Activated gamma-delta T cell (primary cell): ENCODE results near the gene CUX1.
"Not testable (repeated sequence)": the region's sequence is repeated elsewhere in the genome, so short reads cannot be mapped to it uniquely, and the experiment has no call there.

Experiments used
- DNase-seq: peaks from one replicate; lab custom pipeline; 2025; lab: John Stamatoyannopoulos, UW

Gene CUX1

DNA sequence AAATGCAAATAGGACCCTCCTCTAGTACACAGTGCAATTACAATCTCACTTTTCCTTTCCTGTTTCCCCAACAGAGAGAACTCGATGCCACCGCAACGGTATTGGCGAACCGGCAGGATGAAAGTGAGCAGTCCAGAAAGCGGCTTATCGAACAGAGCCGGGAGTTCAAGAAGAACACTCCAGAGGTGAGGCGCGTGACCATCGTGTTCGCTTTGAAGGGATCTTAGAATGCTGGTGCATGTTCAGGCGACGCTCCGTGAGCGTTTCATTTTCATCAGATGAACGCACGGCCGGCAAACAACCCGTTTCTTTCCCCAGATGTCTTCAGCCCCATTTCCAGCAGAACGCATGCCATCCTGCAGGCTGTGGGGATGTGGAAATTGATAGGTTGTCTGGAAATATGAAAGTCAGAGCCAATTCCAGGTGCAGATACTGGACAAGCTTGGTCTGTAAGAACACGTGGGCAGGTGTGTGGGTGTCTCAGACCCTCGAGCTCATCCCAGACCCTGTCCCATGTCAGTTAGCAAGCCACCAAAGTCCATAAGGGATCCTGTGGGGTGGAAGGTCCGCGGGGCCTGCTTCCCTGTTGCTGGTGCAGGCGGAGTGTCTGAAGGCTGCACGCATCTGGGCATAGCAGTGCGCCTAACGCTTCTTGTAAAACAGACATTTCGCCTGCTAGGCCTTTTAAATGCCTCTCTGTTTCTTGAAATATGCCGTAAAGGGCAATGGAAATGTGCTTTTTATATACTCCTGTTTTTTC lies 98.8 kb downstream of the CUX1 start:
- no peak for DNase-seq

DNA sequence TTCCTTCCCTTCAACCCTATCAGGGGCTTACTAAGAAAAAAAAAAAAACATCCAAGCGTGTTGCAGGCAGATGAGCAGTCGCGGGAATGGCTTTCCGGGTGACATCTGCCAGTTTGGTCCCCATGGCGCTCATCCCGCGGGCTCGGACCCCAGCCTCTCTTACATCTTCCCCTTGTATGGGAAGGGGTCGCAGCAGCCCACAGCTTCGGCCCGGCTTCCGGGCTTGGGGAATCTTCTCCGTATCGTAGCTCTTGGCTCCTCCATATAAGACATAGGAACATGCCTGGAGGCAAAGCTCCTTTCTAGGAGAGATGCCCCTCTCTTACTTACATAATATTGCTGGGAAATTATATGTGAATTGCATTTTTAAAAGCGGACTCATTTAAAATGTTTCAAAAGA lies 99.5 kb downstream of the CUX1 start:
- no peak for DNase-seq

DNA sequence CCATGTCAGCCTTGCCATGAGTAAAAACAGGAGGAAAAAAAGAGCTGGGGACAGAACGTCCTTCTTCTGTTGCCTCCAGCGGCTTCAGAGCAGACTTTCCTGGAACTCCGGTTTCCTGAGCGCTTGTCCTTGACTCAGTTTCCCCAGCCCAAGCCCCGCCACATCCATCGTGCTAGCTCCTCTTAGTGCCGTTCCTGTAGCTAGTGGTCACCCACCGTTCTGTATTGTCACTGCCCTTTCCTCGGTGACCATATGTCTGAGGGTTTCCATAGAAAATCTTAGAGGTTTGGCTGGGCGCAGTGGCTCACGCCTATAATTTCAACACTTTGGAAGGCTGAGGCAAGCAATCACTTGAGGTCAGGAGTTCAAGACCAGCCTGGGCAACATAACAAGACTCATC lies 100.1 kb downstream of the CUX1 start:
- DNase-seq, result no peak

DNA sequence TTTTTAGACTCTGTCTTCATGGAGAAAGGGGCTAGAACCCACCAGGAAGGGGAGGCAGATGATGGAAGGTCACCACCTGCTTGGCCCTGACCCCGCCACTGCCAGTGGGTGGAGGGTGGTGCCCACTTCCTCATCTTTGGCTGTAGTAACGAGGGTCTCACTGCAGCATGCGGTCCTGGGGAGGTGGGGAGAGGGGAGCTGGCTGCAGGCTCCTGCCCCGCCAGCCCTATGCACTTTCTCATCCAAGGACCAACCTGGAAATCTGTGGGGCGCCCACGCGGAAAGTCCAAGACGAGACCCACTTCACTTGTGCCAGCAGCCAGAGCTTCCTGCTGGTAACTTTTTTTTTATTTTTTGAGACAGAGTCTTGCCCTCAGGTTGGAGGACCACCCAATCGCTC lies 101.0 kb downstream of the CUX1 start:
- DNase-seq, result no peak

DNA sequence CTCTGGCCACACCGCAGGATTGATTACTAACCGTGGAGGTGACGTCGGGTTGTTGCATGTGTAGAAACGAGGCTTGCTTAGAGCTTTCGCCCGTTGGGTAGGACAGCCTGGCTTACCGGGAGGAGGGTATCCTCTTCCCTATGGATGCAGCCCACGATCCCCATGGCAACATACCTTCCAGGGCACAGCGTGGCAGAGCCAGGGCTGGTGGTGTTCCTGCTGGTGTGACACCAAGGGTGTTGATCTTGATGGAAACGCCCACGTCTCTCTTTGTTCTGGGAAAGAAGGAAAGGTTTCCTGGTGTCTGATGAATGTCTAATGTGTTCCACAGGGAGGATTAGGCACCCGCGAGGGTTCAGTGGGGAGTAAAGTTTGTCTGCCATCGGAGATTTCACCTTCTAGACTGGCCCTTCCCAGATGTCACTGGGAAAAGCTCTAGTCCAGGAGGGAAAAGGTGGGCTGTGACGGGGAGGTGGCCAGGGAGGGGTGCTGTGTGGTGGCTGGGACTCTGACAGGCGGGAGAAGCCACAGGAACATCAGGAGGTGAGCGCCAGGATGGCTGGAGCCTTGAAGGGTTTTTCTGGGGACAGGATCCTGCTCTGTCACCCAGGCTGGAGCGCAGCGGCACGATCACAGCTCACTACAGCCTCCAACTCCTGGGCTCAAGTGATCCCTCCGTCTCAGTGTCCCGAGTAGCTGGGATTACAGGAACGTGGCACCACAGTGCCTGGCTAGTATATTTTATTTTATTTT lies 102.1 kb downstream of the CUX1 start:
- no peak for DNase-seq

DNA sequence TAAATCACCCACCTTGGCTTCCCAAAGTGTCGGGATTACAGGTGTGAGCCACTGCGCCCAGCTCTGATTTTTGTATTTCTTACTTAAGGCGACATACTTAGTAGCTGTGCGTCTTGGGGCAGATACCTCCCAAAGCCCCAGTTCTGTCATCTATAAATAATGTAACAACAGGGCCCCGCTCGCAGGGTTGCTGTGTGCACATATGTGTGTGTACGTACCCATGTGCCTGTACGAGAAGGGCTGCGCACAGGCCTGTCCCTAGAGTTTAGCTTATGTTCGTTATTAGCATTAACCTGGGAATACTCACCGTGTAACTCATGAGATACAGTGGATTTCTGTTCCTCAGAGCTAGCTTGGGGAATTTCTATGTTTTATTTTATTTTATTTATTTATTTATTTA lies 103.6 kb downstream of the CUX1 start:
- DNase-seq, result no peak

DNA sequence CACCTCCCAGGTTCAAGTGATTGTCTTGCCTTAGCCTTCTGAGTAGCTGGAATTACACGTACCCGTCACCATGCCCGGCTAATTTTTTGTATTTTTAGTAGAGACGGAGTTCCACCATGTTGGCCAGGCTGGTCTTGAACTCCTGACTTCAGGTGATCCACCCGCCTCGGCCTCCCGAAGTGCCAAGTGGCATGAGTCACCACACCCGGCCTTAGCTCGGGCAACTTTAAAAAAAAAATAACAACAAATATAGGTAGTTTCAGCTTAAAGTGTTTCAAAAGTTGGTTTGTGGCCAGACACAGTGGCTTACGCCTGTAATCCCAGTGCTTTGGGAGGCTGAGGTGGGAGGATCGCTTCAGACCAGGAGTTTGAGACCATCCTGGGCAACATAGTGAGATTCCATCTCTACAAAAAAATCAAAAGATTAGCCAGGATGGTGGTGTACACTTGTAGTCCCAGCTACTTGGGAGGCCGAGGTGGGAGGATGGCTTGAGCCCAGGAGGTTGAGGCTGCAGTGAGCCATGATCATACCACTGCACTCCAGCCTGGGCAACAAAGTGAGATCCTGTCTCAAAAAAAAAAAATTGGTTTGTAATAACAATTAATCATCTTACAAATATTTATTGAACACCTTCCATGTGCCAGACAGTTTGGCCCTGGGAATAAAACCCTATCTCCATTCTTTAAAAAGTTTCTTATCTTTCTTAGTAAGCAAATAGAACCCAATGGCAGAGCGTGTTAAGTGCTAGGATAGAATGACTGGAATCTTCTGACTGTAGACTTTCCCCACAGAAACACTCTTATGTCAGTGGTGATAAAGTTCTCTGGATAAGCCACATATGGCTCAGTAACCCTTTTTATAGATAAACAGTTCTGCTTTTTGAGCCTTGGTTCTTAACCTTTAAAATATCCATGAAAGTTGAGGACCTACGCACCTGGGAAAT lies 104.4 kb downstream of the CUX1 start:
- DNase-seq, result not testable (repeated sequence)

DNA sequence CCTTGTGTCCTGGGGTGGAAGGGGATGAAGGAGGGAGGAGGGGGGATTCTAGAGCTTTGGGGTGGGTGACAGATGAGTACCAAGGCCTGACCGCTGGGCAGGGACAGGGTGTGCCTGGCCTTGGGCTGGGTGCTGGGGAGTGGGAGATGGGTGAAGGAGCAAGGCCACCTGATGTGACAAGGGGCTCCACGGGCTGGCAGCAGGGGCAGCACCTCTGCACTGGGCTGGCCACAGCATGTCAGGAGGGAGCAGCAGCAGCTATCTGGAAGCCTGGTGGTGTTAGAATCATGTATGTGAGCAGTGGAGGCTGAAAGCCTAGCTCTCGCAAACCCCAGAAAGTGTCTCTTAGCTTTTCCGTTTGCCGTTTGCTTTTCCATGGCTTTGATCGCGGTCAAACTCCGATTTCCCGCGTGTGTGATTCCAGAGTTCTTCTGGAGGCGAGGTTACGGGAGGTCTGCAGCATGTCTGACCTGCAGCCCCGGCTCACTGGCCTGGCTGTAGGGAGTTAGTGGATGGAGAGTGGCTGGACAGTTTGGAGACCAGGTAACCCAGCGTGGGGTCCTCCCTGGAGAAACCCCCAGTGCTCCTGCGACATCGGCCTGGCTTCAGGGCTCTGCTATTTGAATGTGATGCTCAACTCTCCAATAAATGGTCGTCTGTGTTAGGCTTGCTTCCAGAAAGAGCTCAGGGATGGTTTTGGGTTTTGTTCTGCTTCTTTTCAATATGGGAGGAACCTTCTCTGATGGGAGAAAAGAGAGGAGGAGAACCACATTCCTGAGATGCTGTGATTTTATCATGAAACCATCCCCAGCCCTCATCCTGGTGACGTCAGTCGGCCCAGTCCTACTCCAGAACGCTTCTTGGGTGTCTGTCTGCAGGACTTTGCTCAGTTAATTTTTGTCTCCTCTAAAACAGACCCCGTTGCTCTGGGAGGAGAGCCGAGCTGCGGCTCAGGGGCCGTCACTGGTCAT lies 105.5 kb downstream of the CUX1 start:
- no peak for DNase-seq

DNA sequence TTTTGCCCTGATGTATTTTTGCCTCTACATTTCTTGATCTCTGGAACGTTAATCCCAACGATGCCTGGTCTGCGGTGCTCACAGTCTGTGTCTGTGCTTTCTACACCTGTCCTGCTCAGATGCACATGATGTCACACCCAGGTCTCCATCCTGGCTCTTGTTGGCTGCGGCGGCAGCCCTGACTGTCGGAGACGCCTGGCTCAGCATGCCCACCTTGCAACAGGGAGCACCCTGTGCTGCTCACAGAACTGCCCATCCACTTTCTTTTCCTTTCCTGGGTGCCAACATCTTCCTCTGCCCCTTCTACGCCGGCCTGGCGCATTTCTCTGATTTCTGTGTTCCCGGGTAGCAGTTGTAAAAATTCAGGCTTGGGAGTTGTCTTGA lies 106.2 kb downstream of the CUX1 start:
- DNase-seq, result no peak

DNA sequence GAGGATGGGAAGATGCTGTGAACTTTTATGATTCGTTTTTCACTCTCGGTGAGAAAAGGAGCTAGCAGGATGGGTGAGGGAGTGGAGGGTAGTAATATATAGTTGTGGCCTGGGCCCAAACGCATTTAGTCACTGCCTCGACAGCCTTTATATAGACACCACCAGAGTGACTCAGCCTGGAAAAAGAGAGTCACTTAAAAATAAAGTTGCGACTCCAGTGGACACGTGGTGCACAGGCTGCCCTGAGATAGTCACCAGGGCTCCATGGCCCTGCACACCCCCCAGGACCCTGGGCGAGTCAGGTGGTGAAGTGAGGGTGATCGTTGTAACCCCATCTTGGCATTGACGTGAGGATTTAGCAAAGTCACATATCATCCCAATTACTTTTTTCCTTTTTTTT lies 106.7 kb downstream of the CUX1 start:
- DNase-seq, result no peak

DNA sequence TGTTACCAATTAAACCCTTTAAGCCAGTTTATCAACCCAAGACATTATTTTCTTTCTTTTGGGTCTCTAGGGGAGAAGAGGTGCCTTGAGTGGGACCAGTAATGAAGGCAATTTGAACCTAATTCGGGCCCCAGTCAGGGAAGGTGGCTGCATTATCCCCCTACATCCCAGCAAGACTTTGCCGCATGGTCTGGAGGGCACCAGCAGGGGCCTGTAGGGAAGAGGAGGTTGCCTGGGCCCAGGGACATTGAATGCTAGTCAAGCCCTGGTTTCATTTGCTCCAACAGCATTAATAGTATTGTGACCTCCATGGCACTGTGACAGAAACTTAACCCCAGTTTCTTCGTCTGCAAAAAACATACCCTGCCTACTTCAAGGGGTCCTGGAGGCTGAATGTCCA lies 108.8 kb downstream of the CUX1 start:
- DNase-seq, result no peak

DNA sequence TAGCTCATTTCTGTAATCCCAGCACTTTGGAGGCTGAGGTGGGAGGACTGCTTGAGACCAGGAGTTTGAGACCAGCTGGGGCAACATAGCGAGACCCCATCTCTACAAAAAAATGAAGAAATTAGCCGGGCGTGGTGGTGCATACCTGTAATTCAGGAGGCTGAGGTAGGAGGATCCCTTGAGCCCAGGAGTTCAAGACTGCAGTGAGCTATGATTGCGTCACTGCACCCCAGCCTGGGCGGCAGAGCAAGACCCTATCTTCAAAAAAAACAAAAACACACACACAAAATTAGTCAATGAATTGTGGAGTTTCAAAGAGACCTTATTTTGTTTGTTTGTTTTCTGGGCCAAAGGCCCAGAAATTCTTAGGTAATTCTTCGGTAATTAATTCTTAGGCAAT lies 110.0 kb downstream of the CUX1 start:
- DNase-seq, result no peak

DNA sequence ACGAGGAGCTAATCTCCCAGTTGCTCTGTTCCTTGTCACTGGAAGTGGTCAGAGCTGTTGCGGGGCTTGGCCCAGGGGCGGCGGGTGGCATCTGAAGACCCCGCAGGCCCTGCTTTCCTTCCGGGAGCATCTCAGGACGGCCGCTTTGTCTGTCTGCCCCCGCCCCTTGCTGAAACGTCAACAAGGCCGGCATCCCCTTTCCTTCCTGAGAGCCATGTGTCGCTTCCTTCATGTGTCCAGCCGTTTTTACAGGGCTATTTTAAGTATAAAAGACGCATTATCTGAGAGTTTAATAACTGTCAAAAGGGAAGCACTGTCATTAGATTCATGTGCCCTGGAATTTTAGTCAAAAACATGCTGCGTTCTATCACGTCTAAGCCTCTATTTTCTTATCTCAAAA lies 110.4 kb downstream of the CUX1 start:
- no peak for DNase-seq

DNA sequence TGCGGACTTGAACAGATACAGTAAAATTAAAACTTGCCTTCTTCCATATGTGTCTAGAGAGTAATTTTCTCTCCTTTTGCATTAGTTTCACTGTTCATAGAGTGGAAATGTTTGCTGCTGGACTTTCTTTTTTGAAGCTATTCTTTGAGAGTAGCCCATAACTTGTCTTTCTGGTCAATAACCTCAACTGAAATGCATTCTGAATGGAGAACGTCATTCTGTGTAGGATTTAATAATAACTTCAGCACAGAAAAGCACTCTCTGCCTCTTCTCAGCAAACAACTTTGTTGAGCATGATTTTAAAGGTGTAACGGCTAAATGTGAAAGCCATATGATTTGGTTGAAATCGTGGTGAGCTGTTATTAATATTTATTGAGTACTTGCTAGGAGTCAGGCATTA lies 111.8 kb downstream of the CUX1 start:
- DNase-seq, result no peak

DNA sequence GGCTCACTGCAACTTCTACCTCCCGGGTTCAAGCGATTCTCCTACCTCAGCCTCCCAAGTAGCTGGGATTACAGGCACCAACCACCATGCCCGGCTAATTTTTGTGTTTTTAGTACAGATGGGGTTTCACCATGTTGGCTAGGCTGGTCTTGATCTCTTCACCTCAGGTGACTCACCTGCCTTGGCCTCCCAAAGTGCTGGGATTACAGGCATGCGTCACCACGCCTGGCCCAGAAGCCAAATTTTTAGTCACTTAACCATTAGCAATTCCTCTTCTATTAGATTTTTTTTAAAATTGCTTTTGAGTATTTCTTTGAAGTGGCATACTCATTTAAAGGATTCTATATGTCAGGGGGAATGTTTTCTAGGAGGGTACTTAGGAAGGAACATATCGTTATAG lies 112.5 kb downstream of the CUX1 start:
- DNase-seq, result not testable (repeated sequence)

DNA sequence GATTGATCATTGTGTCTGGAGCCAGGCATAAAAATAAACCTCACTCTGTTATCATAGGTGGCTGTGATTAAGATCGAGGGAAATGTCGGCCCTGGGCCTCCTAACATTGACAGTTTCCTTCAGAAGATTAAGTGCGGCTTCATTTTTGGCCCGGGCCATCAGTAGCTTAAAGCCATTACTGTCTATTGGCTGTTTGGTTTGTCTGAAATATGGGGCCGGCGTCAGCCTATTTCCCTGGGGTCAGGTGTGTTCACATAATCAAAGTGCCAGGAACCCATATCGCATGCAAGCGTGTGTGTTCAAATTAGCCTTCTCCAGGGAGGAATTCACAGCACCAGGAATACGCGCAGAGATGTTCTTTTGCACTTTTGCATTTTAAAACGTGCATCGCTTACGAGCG lies 114.7 kb downstream of the CUX1 start:
- no peak for DNase-seq

DNA sequence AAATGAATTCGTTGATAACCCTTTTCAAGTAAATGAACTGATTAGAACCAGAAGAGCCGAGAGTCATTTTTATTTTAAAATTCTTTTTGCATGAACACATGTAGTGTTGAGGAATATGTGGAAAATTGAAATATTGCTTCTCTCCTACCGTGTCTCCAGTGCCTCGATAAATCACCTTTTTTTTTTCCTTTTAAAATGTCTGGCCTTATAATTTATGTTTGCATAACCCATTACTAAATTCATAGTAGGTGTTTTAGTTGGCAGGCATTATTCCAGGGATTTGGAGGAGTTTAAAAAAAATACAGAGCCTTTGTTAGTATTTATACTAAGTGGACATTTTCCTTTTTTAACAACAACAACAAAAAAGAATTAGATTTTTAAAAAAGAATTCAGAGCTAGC lies 115.6 kb downstream of the CUX1 start:
- no peak for DNase-seq

DNA sequence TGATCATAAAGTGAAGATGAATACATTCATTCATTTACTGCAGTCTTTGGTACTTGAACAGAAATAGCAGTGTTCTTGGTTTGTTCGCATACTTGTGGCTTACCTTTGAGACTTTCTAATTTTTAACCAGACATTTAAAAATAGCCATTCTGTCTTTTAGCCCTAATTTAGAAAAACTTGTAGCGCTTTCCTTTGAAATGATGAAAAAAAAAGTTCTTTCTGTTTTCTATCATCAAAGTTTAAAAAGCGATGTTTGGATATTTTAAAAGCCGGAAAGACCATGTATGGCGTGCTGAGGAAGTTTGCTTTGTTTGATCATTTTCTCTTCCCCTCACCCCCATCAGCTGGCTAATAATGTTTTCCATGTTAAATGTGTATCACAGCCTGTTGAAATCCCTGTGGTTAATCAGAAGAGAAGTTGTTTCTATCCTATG lies 116.3 kb downstream of the CUX1 start:
- no peak for DNase-seq

DNA sequence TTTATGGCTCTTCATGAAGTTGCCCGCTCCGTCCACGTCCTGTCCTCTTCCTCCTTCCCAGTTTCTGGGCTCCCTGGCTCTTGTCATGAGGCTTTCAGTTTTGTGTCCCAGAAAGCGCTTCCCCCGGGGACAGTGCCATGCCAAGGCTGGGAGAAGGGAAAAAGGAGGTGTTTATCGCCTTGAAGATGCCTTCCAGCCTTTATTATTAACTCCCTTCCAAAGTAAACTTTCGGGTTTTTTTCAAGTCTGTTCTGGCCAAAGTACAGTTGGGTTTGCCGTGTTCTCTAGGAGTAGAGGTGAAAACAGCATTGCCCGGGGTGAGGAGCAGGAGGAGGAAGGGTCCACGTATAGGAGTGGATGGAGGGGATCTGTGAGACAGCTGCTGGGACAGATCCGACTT lies 117.2 kb downstream of the CUX1 start:
- no peak for DNase-seq

DNA sequence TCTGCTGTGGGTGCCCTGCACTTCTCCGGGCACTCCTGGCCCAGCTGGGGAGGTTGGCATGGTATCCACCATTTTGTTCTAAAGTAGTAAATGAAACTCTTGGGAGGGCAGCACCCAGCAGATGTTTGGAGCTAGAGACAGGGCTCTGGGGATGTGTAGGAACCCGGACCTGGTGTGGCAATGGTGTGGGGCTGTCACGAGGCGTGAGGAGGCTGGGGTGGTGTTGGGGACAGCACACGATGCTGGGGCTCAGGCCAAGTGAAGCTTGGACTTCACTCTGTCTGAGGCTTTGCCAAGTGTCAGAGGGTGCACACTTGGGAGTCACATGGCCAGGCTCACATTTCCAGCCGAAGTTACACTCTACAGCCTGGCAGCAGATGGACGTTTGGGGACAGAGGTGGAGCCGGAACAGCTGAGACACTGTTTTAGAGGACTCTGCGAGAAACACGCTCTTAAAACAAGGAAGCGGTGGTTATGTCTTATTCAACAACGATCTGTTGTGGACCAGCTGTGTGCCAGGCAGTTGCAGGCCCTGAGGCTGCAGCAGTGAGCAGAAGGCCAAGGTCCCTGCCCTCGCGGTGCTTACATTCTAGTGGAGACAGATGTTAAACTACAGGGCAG lies 118.2 kb downstream of the CUX1 start:
- no peak for DNase-seq

DNA sequence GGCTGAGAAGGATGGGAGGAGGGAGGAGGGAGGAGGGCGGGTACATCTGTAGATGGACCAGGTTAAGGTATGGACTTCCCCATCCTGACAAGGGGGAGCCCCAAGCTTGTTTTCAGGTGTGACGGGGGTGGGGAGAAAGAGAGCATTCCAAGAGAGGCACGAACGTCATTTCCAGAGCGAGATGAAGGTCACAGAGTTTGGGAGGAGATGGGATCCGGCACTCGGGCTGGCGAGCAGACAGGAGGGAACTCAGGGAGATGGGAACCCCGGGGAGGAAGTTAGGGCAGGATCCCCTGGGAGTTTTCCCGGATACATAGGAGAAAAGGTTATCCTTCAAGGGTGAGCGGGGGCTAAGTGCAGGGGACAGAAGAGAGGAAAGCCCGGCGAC lies 118.8 kb downstream of the CUX1 start:
- DNase-seq, result no peak
